Astrocyte of the spinal cord (primary cell): ENCODE results near the gene DTX3L.

Experiments used
- DNase-seq: peaks from one replicate; pipeline ENCODE4 v3.0.0; 2011; ENCODE audit warnings: low read depth, low spot score
- H3K4me3 ChIP-seq: 2 replicates; pipeline ENCODE4 v1.5.1; 2011; ENCODE audit warnings: low read depth, mild to moderate bottlenecking, low read length, moderate library complexity
- in situ Hi-C: cut with HindIII; loops from 2 replicates; pipeline ENCODE4 v1.10.0; 2017; ENCODE audit warnings: low sequenced_read_pairs
- TF ChIP-seq, protein P1 (sequence below): IDR thresholded peaks from 2 replicates; pipeline ENCODE4 v1.5.1; 2012; ENCODE audit warnings: low read depth, mild to moderate bottlenecking, low read length, inconsistent platforms

DTX3L gene

DNA sequence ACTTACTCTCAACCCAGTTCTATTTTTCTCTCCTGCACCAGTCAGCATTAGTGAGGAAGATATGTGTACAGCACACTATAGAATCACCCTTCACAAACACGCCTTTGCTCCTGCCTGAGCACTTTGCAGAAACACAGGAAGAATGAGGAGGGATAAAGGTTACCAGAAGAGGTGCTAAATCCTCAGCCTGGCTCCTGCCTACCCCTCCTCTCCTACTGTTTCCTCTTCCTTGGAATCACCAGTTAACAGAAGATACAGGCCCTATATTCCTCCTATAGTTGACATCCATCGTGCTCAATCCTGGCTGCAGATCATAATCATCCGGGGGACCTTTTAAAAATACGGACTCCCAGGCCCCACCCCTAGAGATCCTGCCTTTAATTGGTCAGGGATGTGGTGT lies 42.2 kb downstream of the DTX3L start:
- DNase-seq, result no peak
- TF ChIP-seq, protein P1, sequence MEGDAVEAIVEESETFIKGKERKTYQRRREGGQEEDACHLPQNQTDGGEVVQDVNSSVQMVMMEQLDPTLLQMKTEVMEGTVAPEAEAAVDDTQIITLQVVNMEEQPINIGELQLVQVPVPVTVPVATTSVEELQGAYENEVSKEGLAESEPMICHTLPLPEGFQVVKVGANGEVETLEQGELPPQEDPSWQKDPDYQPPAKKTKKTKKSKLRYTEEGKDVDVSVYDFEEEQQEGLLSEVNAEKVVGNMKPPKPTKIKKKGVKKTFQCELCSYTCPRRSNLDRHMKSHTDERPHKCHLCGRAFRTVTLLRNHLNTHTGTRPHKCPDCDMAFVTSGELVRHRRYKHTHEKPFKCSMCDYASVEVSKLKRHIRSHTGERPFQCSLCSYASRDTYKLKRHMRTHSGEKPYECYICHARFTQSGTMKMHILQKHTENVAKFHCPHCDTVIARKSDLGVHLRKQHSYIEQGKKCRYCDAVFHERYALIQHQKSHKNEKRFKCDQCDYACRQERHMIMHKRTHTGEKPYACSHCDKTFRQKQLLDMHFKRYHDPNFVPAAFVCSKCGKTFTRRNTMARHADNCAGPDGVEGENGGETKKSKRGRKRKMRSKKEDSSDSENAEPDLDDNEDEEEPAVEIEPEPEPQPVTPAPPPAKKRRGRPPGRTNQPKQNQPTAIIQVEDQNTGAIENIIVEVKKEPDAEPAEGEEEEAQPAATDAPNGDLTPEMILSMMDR, result no peak
- in situ Hi-C loops, result no loop called here

GRCh38 chr3:122608916-122609315 lies 44.8 kb downstream of the DTX3L start:
- no peak for DNase-seq
- no peak overlapping the region for H3K4me3 ChIP-seq
- in situ Hi-C loops, result no loop called here
- TF ChIP-seq, protein P1, result no peak

More for the DNA sequence above, 42.2 kb downstream of the DTX3L start:
- H3K4me3 ChIP-seq, result no peak overlapping the region

- TF ChIP-seq, protein P1, result no peak
Observed at GRCh38 chr3:122609798-122610559, 45.8 kb downstream of the DTX3L start.

GRCh38 chr3:122612696-122613095 lies 48.6 kb downstream of the DTX3L start:
- no peak for DNase-seq
- TF ChIP-seq, protein P1, result no peak
- no peak overlapping the region for H3K4me3 ChIP-seq
- in situ Hi-C loops, result no loop called here

More at GRCh38 chr3:122609798-122610559, 45.8 kb downstream of the DTX3L start:
- DNase-seq, result peak; percentile 87
- in situ Hi-C loops, result no loop called here
- H3K4me3 ChIP-seq, result no peak overlapping the region

DNA sequence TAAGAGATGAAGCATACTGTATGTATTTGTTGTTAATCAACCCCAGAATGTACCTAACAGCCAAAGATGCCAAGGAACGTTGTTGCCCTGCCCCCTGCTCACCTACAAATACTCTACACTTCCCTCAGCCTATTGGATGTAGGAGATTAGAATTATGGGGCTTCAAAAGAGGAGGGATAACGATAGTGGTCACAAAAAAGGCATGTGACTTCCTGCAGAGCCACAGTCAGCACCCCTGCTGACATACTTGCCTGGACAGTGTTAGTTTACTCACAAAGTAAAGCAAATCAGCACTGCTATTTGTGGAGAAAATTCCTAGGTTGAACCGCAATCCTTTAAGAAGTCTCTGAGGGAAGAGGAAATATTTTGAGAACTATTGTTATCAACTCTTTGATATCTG lies 51.2 kb downstream of the DTX3L start:
- in situ Hi-C loops, result no loop called here
- TF ChIP-seq, protein P1, result no peak
- H3K4me3 ChIP-seq, result no peak overlapping the region
- DNase-seq, result peak; percentile 26

GRCh38 chr3:122618614-122619013 lies 54.5 kb downstream of the DTX3L start:
- in situ Hi-C loops, result no loop called here
- TF ChIP-seq, protein P1, result no peak
- DNase-seq, result no peak
- H3K4me3 ChIP-seq, result no peak overlapping the region
